GM06990 (cell line): Measurements from ENCODE around the gene RGL3.

Source experiments
- DNase-seq: peaks from one replicate; pipeline ENCODE4 v3.0.0-alpha.2; 2011; ENCODE audit not compliant: insufficient read length; ENCODE audit errors: extremely low read depth
- H3K27me3 ChIP-seq: replicated peaks from 2 replicates; pipeline ENCODE4 v1.6.0; 2011; ENCODE audit warnings: low read length; ENCODE audit not compliant: control insufficient read depth, insufficient read depth
- H3K36me3 ChIP-seq: 2 replicates; pipeline ENCODE4 v1.5.1; 2011; ENCODE audit warnings: low read length; ENCODE audit not compliant: control insufficient read depth, insufficient read depth
- H3K4me3 ChIP-seq: replicated peaks from 2 replicates; pipeline ENCODE4 v1.5.1; 2011; ENCODE audit warnings: low read depth, mild to moderate bottlenecking, control low read depth, low read length
- CTCF ChIP-seq: IDR thresholded peaks from 2 replicates; pipeline ENCODE4 v1.5.1; 2011; ENCODE audit warnings: low read length, control low read depth, mild to moderate bottlenecking, inconsistent platforms; ENCODE audit not compliant: insufficient read depth, poor library complexity, severe bottlenecking

RGL3 gene

DNA sequence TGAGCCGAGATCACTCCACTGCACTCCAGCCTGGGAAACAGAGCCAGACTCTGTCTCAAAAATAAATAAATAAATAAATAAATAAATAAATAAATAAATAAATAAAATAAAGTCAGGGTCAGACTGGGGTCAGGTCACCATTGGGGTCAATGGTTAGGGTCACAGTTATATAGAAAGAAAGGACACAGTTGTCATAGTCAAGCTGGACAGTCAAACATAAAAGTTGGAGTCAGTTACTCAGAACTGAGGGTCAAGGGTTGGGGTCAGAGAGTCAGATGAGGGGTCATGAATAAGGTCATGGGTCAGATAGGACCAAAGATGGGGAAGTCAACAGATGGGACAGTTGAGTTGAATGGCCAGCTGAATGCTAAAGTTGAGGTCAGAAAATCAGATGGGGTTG lies 18.3 kb downstream of the RGL3 start:
- DNase-seq: no peak
- no peaks in the 10 kb centered on the region for H3K27me3 ChIP-seq
- H3K36me3 ChIP-seq: no peaks in the 10 kb centered on the region
- no peak overlapping the region for H3K4me3 ChIP-seq
- TF ChIP-seq CTCF: no peak

- Histone ChIP-seq H3K36me3 (no peaks in the 10 kb centered on the region), H3K4me3 (no peak overlapping the region), H3K27me3 (no peaks in the 10 kb centered on the region)
- no peak for DNase-seq
- no peak for TF ChIP-seq CTCF
These were observed 19.4 kb downstream of the RGL3 start for GRCh38 chr19:11399667-11400066.

DNA sequence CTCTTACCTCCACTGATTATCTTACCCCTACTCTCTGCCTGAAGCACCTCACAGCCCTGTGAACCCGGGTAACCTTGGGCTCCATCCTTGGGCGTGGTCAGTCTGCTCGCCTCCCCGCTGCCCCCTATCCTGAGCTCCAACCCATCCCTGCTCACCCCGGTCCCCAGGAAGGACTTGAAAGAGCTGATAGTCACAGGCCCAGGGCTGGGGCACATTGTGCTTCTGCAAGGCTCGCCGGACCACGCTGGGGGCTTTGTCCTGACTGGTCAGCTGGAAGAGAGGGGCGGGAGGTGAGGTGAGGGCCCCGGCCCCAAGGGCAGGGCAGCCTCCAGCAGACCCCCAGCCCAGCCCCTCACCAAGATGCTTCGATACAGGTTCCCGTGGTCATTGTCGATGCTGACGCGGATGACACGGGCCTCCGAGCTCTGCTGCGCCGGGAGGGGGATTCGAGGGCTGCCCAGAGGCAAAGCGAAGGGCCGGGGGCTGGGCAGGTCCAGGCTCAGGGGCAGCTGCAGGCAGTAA lies 22.0 kb downstream of the RGL3 start:
- H3K36me3 ChIP-seq: no peaks in the 10 kb centered on the region
- no peaks in the 10 kb centered on the region for H3K27me3 ChIP-seq
- no peak for TF ChIP-seq CTCF
- no peak for DNase-seq
- H3K4me3 ChIP-seq: no peak overlapping the region

GRCh38 chr19:11390933-11391680 lies 28.0 kb downstream of the RGL3 start:
- H3K27me3 ChIP-seq: no peaks in the 10 kb centered on the region
- TF ChIP-seq CTCF: no peak
- H3K36me3 ChIP-seq: no peaks in the 10 kb centered on the region
- H3K4me3 ChIP-seq: no peak overlapping the region
- no peak for DNase-seq

- H3K4me3 ChIP-seq: no peak overlapping the region
- H3K36me3 ChIP-seq: no peaks in the 10 kb centered on the region
- H3K27me3 ChIP-seq: no peaks in the 10 kb centered on the region
- no peak for TF ChIP-seq CTCF
- DNase-seq: no peak
These were observed 28.8 kb downstream of the RGL3 start for GRCh38 chr19:11390359-11390758.
